ENCODE data around the gene PLEKHG2.

PLEKHG2 gene

GRCh38 chr19:39405958-39406655 is 6.4 kb upstream of the PLEKHG2 start:
- DNase-seq (ENCODE audit: low read depth in 2 of 2, low spot score in 1 of 2): peak in 1 of 2 donors; percentile 87

- DNase-seq (ENCODE audit: low read depth in 2 of 2, low spot score in 1 of 2): peak; percentile 89 to 95
Measured at GRCh38 chr19:39406656-39407409, 5.6 kb upstream of the PLEKHG2 start, which contains the start of gene ZFP36. ZFP36 (plus strand) TSS chr19:39406847; CDS start chr19:39406905, 58 bp downstream.

- DNase-seq (ENCODE audit: low read depth in 2 of 2, low spot score in 1 of 2): peak in 1 of 2 donors; percentile 55
Measured at GRCh38 chr19:39407410-39407659, 5.1 kb upstream of the PLEKHG2 start.

GRCh38 chr19:39407660-39408391 is 4.6 kb upstream of the PLEKHG2 start:
- peak in 1 of 2 donors; percentile 22 for DNase-seq (ENCODE audit: low read depth in 2 of 2, low spot score in 1 of 2)

DNA sequence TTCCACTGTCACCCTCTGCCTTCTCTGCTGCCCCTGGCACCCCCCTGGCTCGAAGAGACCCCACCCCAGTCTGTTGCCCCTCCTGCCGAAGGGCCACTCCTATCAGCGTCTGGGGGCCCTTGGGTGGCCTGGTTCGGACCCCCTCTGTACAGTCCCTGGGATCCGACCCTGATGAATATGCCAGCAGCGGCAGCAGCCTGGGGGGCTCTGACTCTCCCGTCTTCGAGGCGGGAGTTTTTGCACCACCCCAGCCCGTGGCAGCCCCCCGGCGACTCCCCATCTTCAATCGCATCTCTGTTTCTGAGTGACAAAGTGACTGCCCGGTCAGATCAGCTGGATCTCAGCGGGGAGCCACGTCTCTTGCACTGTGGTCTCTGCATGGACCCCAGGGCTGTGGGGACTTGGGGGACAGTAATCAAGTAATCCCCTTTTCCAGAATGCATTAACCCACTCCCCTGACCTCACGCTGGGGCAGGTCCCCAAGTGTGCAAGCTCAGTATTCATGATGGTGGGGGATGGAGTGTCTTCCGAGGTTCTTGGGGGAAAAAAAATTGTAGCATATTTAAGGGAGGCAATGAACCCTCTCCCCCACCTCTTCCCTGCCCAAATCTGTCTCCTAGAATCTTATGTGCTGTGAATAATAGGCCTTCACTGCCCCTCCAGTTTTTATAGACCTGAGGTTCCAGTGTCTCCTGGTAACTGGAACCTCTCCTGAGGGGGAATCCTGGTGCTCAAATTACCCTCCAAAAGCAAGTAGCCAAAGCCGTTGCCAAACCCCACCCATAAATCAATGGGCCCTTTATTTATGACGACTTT is 3.9 kb upstream of the PLEKHG2 start:
- peak in 1 of 2 donors; percentile 30 for DNase-seq (ENCODE audit: low read depth in 2 of 2, low spot score in 1 of 2)

- peak in 1 of 2 donors; percentile 86 for DNase-seq (ENCODE audit: low read depth in 2 of 2, low spot score in 1 of 2)
Measured at GRCh38 chr19:39409208-39410016, 3.1 kb upstream of the PLEKHG2 start.

DNA sequence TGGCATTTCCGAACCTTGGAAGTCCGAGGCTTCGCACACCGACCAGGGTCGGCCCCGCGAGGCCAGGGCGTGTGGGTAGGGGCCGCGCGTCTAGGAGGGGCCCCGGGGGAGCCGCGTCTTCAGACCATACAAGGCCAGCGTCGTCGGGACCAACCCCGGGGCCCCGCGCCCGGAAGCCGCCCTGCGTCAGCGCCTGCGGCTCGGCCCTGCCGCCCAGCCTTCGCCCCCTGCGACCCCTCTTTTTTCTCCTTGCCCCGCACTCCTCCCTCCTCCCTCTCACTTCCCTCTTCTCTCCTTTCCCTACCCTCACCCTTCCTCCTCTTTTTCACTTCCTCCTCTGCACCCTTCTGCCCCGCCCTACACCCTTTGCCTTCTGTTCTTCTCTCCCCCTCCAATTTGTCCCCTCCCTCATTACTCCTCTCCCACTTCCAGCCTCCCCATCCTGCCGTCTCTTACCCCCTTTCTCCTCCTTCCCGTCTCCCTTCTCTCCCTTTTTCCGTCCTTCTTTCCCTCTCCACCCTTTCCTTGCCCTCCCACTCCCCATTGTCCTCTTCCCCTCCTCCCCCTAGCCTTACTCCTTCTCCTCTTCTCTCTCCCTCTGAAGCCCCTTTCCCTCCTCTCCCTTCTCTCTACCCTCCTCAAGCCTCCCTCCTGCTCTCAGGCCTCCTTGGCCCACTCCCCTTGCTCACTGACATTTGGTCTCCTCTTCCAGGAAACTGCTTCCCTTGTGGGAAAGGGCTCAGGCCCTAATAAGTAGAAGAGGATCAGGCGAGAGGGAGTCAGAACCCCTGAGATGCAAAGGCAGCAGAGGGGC is 2.2 kb upstream of the PLEKHG2 start:
- peak in 1 of 2 donors; percentile 61 for DNase-seq (ENCODE audit: low read depth in 2 of 2, low spot score in 1 of 2)

DNA sequence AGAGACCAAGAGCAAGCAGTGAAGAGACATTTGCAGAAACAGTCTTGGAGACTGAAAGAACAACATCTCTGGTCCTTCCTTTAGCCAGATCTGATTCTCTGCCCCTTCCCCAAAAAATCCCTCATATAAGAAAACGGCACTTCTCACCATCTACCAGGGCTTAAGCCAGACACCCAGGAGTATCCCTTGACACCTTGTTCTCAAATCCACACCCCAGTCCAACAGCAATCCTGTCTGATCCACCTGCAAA is 1.7 kb upstream of the PLEKHG2 start:
- DNase-seq (ENCODE audit: low read depth in 2 of 2, low spot score in 1 of 2): no peak

GRCh38 chr19:39411081-39411831 is 1.2 kb upstream of the PLEKHG2 start:
- DNase-seq (ENCODE audit: low read depth in 2 of 2, low spot score in 1 of 2): peak in 1 of 2 donors; percentile 11

- peak in 1 of 2 donors; percentile 84 for DNase-seq (ENCODE audit: low read depth in 2 of 2, low spot score in 1 of 2)
Measured at GRCh38 chr19:39411832-39412099, 703 bp upstream of the PLEKHG2 start.

DNA sequence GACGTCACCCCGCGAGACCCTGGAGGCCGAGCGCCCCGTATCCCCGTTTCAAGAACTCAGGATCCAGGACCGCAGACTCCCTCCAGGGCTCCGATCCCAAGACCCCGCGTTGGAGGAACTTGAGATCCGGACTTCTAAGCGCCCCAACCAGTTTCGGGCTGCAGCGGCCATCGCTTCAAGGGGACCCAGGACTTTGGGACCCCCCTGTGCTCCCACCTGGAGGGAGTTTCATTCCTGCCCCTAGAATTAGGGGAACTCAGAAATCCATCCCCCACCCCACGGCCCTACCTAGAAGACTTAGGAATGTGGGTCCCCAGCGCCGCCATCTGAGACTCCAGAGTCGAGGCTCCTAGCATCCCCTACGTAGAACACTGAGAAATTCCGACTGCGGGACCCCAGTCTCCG is 400 bp downstream of the PLEKHG2 start:
- DNase-seq (ENCODE audit: low read depth in 2 of 2, low spot score in 1 of 2): no peak

- no peak for DNase-seq (ENCODE audit: low read depth in 2 of 2, low spot score in 1 of 2)
Measured at GRCh38 chr19:39413272-39413910, 922 bp downstream of the PLEKHG2 start.

GRCh38 chr19:39413911-39414608 is 1.6 kb downstream of the PLEKHG2 start:
- DNase-seq (ENCODE audit: low read depth in 2 of 2, low spot score in 1 of 2): no peak

DNA sequence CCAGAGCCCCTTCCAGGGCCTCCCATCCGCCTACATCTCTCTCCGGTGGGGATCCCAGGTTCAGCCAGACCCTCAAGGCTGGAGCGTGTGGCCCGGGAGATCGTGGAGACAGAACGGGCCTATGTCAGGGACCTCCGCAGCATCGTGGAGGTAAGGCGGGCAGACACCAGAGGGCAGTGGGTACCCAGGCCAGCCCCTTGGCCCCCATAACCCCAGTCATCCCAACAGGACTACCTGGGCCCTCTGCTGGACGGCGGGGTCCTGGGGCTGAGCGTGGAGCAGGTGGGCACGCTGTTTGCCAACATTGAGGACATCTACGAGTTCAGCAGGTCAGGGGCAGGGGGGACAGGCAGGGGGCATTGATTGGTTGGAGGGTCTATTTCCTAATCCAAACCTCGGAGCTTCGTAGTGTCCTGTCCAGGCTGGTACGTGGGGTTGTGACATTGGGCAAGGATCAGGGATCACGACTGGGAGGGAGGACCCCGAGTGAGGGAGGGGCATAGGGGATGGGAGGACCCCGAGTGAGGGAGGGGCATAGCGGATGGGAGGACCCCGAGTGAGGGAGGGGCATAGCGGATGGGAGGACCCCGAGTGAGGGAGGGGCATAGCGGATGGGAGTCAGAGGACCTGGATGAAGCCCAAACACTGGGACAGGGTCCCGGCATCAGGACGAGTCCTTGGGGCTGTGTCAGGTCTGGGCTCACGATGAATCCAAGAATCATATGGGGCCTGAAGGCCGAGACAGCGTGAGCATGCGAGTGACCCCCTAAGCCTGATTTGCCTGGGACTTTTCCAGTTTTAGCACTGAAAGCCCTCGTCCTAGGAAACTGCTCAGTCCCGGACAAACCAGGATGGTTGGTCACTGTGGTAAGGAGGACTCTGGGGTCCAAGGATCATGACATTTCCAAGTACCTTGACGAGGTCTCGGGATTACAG is 2.9 kb downstream of the PLEKHG2 start:
- DNase-seq (ENCODE audit: low read depth in 2 of 2, low spot score in 1 of 2): no peak

DNA sequence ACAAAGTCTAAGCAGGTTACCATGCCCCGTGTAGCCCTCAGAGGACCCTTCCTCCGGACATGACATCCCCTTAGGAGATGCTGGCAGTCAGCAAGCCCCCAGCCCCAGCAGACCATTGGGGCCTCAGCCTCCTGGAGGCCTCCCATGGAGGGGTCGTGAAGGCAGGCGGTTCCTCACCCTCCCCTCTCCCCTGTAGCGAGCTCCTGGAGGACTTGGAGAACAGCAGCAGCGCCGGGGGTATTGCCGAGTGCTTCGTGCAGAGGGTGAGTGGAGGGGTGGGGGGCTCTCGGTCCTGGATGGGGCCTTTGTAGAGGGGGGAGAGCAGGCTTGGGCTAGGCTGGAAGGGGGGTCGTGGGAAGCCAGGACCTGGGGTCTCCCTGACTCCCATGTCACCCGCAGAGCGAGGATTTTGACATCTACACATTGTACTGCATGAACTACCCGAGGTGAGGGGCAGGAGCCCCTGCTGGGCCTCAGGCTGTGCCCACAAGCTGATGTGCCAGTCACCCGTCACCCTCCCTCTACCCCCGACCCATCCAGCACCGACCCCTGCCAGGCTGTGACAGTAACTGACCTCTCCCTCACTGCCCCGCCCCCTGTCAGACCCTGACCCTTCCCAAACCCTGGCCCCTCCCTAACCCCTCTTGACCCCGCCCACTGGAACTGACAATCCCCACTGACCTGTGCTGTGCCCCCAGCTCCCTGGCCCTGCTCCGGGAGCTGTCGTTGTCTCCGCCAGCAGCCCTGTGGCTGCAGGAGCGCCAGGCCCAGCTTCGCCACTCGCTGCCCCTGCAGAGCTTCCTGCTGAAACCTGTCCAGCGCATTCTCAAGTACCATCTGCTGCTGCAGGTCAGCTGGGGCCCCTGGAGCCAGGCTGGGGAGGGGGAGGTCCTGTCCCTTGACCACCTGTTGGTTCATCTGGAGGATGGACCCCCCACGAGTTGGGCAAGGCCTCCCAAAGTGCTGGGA is 4.0 kb downstream of the PLEKHG2 start:
- no peak for DNase-seq (ENCODE audit: low read depth in 2 of 2, low spot score in 1 of 2)

All from stimulated activated CD8-positive, alpha-beta memory T cell treated with anti-CD3 and anti-CD28 coated beads, Interleukin-4, amount 100 ng/mL, for 1 hour (primary cell).